Endothelial cell of umbilical vein (primary cell): ENCODE results near the gene PIGX. TPM values are rescaled to one million over a fixed set of nuclear protein-coding genes. Genes with fewer than 3 reads are reported as not detected.

Experiments
- BruUV-seq: library from RNA; stranded (reverse); fragments of 400-500 nt; replicated peaks from 2 replicates; lab custom pipeline; 2021; lab: Mats Ljungman, UMichigan
- CTCF ChIA-PET: fragments of 300-600, 350-600 bp; sonication (Branson Sonifier 250); formaldehyde crosslinking; loops from one replicate; lab custom pipeline; 2021; ENCODE audit warnings: antibody characterized with exemption, inconsistent platforms; lab: Charles Lee
- POLR2A ChIA-PET: fragments of 300-600, 350-600 bp; sonication (Branson Sonifier 250); formaldehyde crosslinking; loops from one replicate; lab custom pipeline; 2021; ENCODE audit warnings: antibody characterized with exemption, inconsistent platforms; lab: Charles Lee
- DNase-seq: peaks from one replicate; pipeline ENCODE4 v3.0.0-alpha.2; 2011; ENCODE audit warnings: low read depth, low spot score
- FAIRE-seq: peaks from 2 replicates; lab custom pipeline; 2011; peaks lifted over from hg19 to GRCh38; lab: Jason Lieb, UNC
- H2AFZ ChIP-seq: 2 replicates; pipeline ENCODE4 v1.6.0; 2012; ENCODE audit warnings: low read depth, low read length, control low read depth, inconsistent platforms
- H3K27ac ChIP-seq: 2 replicates; pipeline ENCODE4 v1.5.1; 2011; ENCODE audit warnings: low read depth, mild to moderate bottlenecking, control low read depth, low read length, moderate library complexity; ENCODE audit not compliant: insufficient read depth
- H3K27me3 ChIP-seq, 2 experiments: 2 replicates each; pipeline versions ENCODE4 v1.6.0 to v1.6.1; 2011; ENCODE audit warnings: low read length in 2 of 2, mixed read lengths in 1 of 2; ENCODE audit not compliant: control insufficient read depth in 2 of 2, insufficient read depth in 2 of 2
- H3K36me3 ChIP-seq, 2 experiments: 2 replicates in 1 of 2; 3 replicates in 1 of 2; pipeline ENCODE4 v1.5.1; 2011; ENCODE audit warnings: low read length in 2 of 2, mild to moderate bottlenecking in 1 of 2, moderate library complexity in 1 of 2; ENCODE audit not compliant: control insufficient read depth in 2 of 2, insufficient read depth in 2 of 2; ENCODE audit errors: extremely low read depth in 1 of 2
- H3K4me1 ChIP-seq: 3 replicates; pipeline ENCODE4 v1.5.1; 2011; ENCODE audit warnings: mild to moderate bottlenecking, low read length; ENCODE audit not compliant: control insufficient read depth, insufficient read depth; ENCODE audit errors: extremely low read depth
- H3K4me2 ChIP-seq: 2 replicates; pipeline ENCODE4 v1.6.1; 2011; ENCODE audit warnings: low read length, control low read depth, mixed read lengths; ENCODE audit not compliant: insufficient read depth
- H3K4me3 ChIP-seq, 3 experiments: fragments of 200-600 bp in 1 of 3; sonication (generic), shearing (Covaris generic) in 1 of 3; replicated peaks in 1 of 3; 2 replicates each; pipeline ENCODE4 v1.5.1; 2011 to 2016; ENCODE audit warnings: control low read depth in 3 of 3, low read length in 3 of 3, mild to moderate bottlenecking in 2 of 3, inconsistent platforms in 1 of 3, low read depth in 1 of 3, moderate library complexity in 1 of 3; ENCODE audit not compliant: insufficient read depth in 1 of 3
- H3K79me2 ChIP-seq: 2 replicates; pipeline ENCODE4 v1.6.0; 2012; ENCODE audit warnings: low read length, inconsistent platforms; ENCODE audit not compliant: control insufficient read depth, insufficient read depth
- H3K9ac ChIP-seq: replicated peaks from 2 replicates; pipeline ENCODE3; 2011; ENCODE audit warnings: low read length, control low read depth; ENCODE audit not compliant: insufficient read depth; ENCODE audit errors: extremely low read depth
- H3K9me1 ChIP-seq: replicated peaks from 3 replicates; pipeline ENCODE4 v1.6.0; 2011; ENCODE audit warnings: mild to moderate bottlenecking, low read length; ENCODE audit not compliant: control insufficient read depth, insufficient read depth; ENCODE audit errors: extremely low read depth
- H3K9me3 ChIP-seq: replicated peaks from 2 replicates; pipeline ENCODE4 v1.5.1; 2012; ENCODE audit warnings: low read length, inconsistent platforms; ENCODE audit not compliant: control insufficient read depth, insufficient read depth
- H4K20me1 ChIP-seq: replicated peaks from 2 replicates; pipeline ENCODE3; 2011; ENCODE audit warnings: mild to moderate bottlenecking, low read length; ENCODE audit not compliant: control insufficient read depth, insufficient read depth; ENCODE audit errors: extremely low read depth
- EZH2 ChIP-seq: IDR thresholded peaks from 2 replicates; pipeline ENCODE4 v1.6.1; 2012; ENCODE audit warnings: borderline replicate concordance, low read depth, mild to moderate bottlenecking, moderate library complexity, low read length, inconsistent platforms; ENCODE audit not compliant: severe bottlenecking
- FOS ChIP-seq: IDR thresholded peaks from 2 replicates; pipeline ENCODE4 v1.6.1; 2011; ENCODE audit warnings: mild to moderate bottlenecking, low read length, moderate library complexity, borderline replicate concordance; ENCODE audit not compliant: insufficient read depth
- GATA2 ChIP-seq: IDR thresholded peaks from 2 replicates; pipeline ENCODE4 v1.7.0; 2011; ENCODE audit warnings: low read depth, mild to moderate bottlenecking, moderate library complexity, mixed read lengths, low read length; ENCODE audit not compliant: insufficient read length, insufficient read depth
- JUN ChIP-seq: IDR thresholded peaks from 2 replicates; pipeline ENCODE4 v1.6.1; 2011; ENCODE audit warnings: borderline replicate concordance, low read depth; ENCODE audit not compliant: insufficient read length, insufficient read depth
- MYC ChIP-seq: IDR thresholded peaks from one replicate; pipeline ENCODE4 v1.6.1; 2011; ENCODE audit warnings: mild to moderate bottlenecking, low read depth, low read length
- POLR2A ChIP-seq: IDR thresholded peaks from 2 replicates; pipeline ENCODE4 v1.6.1; 2012; ENCODE audit warnings: low read depth, mild to moderate bottlenecking, control low read depth, low read length
- POLR2AphosphoS5 ChIP-seq: IDR thresholded peaks from 2 replicates; pipeline ENCODE4 v1.6.1; 2012; ENCODE audit warnings: low read depth, mild to moderate bottlenecking, control low read depth, low read length, moderate library complexity; ENCODE audit not compliant: insufficient read depth
- dilution Hi-C: fragments of 300-500 bp; cut with MboI; formaldehyde crosslinking; loops from one replicate; pipeline ENCODE4 v1.15.0; 2019; ENCODE audit warnings: low sequenced_read_pairs; ENCODE audit not compliant: extremely low pct_ligation_motif_present
- intact Hi-C: fragments of 100-400 bp; cut with micrococcal nuclease; formaldehyde crosslinking; loops from one replicate; pipeline ENCODE4 v1.10.0; 2022
- polyA plus RNA-seq, 4 experiments: library from polyadenylated mRNA; depleted of rRNA in 3 of 4; stranded (reverse) in 3 of 4; unstranded in 1 of 4; fragments of >200 nt; gene quantifications; 2 replicates each; pipeline versions ENCODE4 v1.2.1 to v1.2.3, GENCODE V29; 2011 to 2012; ENCODE audit warnings: missing spikeins in 1 of 4
- total RNA-seq: library from RNA; stranded (reverse); gene quantifications from 2 replicates; pipeline ENCODE4 v1.2.3, GENCODE V29; 2021
- TF ChIP-seq, protein P1 (sequence below): IDR thresholded peaks from 2 replicates; pipeline ENCODE4 v1.6.1; 2011; ENCODE audit not compliant: insufficient read depth, insufficient read length
- TF ChIP-seq, protein P2 (sequence below), 2 donors: IDR thresholded peaks; 1 replicate in 1 of 2; 2 replicates in 1 of 2; pipeline ENCODE4 v1.5.1; 2011; ENCODE audit warnings: low read length in 2 of 2, mild to moderate bottlenecking in 2 of 2, moderate library complexity in 2 of 2, control low read depth in 1 of 2, inconsistent platforms in 1 of 2, low read depth in 1 of 2; ENCODE audit not compliant: insufficient read depth in 1 of 2; ENCODE audit errors: extremely low read depth in 1 of 2

The PIGX gene
- total and polyA plus RNA-seq, 2 donors (not counting 3 experiments of a cell fraction or from before 2014, with no cell fraction given), result 9.2 to 14.0 TPM

DNA sequence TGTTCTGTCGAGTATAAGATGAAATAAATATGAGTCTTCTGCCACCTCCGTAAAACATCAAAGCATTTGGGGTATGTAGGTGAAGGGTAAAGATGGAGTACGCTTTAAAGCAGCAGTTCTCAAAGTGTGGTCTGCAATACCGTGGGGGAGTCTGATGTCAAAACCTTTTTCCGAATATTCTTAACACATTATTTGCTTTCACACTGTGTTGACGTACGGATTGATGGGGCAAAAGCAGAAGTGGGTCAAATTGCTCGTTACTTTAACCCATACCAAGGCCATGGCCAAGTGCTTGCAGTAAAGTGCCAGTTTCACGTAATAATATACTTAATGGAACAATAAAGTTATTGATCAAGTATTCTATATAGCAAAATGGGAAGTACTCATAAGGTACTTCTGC lies 63.8 kb downstream of the PIGX start:
- H3K4me1 ChIP-seq, result peaks cover 18% of the 10 kb centered on the region
- dilution Hi-C loops (no loop called here), intact Hi-C loops (loop anchor here (2.0 kb wide), 1 partner anchor 17 kb away; no protein-coding TSS in a partner anchor)
- no peaks in the 10 kb centered on the region for H3K9me3 ChIP-seq
- H3K36me3 ChIP-seq, result peaks cover 0 to 3% of the 10 kb centered on the region in 2 experiments
- H3K27ac ChIP-seq, result no peak overlapping the region
- BruUV-seq, result no TSS peak
- no peak for DNase-seq
- ChIA-PET CTCF (no interaction called here), POLR2A (no interaction called here)
- peaks cover 12% of the 10 kb centered on the region for H4K20me1 ChIP-seq
- no peaks in the 10 kb centered on the region for H3K27me3 ChIP-seq
- H3K9me1 ChIP-seq, result no peaks in the 10 kb centered on the region
- no peak overlapping the region for H3K4me3 ChIP-seq
- TF ChIP-seq, protein P1, sequence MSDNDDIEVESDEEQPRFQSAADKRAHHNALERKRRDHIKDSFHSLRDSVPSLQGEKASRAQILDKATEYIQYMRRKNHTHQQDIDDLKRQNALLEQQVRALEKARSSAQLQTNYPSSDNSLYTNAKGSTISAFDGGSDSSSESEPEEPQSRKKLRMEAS, result no peak
- TF ChIP-seq POLR2AphosphoS5 (no peak), EZH2 (no peak), MYC (no peak), FOS (no peak), POLR2A (no peak), GATA2 (no peak), JUN (no peak)
- TF ChIP-seq, protein P2, sequence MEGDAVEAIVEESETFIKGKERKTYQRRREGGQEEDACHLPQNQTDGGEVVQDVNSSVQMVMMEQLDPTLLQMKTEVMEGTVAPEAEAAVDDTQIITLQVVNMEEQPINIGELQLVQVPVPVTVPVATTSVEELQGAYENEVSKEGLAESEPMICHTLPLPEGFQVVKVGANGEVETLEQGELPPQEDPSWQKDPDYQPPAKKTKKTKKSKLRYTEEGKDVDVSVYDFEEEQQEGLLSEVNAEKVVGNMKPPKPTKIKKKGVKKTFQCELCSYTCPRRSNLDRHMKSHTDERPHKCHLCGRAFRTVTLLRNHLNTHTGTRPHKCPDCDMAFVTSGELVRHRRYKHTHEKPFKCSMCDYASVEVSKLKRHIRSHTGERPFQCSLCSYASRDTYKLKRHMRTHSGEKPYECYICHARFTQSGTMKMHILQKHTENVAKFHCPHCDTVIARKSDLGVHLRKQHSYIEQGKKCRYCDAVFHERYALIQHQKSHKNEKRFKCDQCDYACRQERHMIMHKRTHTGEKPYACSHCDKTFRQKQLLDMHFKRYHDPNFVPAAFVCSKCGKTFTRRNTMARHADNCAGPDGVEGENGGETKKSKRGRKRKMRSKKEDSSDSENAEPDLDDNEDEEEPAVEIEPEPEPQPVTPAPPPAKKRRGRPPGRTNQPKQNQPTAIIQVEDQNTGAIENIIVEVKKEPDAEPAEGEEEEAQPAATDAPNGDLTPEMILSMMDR (IDR thresholded peaks at IDR 0.05; ENCODE audit: extremely low read depth in 1 of 2, insufficient read depth in 1 of 2, low read depth in 1 of 2, low read length in 2 of 2), result no peak
- no peak overlapping the region for H3K4me2 ChIP-seq
- H3K9ac ChIP-seq, result no peak overlapping the region
- no peak overlapping the region for H2AFZ ChIP-seq
- FAIRE-seq, result no peak
- H3K79me2 ChIP-seq, result peaks cover 87% of the 10 kb centered on the region
